Measurements from ENCODE around the gene TAF12.

DNA sequence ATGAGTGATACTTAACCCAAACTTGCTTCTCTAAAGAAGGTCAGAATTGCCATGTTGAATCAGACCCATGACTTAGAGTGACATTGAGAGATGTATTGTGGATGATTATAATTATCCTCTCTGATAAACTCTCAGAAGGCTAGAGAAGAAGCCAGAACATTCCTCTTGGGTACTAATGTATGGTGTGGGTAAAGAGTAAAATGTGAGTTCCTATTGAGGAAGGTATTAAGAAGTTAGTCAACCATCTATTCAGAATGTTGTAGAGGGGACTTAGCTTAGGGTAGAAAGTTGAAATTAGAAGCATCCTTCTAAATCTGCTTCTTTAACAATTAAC, 33.0 kb upstream of the TAF12 start:
- TF ChIP-seq, protein P1, sequence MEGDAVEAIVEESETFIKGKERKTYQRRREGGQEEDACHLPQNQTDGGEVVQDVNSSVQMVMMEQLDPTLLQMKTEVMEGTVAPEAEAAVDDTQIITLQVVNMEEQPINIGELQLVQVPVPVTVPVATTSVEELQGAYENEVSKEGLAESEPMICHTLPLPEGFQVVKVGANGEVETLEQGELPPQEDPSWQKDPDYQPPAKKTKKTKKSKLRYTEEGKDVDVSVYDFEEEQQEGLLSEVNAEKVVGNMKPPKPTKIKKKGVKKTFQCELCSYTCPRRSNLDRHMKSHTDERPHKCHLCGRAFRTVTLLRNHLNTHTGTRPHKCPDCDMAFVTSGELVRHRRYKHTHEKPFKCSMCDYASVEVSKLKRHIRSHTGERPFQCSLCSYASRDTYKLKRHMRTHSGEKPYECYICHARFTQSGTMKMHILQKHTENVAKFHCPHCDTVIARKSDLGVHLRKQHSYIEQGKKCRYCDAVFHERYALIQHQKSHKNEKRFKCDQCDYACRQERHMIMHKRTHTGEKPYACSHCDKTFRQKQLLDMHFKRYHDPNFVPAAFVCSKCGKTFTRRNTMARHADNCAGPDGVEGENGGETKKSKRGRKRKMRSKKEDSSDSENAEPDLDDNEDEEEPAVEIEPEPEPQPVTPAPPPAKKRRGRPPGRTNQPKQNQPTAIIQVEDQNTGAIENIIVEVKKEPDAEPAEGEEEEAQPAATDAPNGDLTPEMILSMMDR (IDR thresholded peaks at IDR 0.05; ENCODE audit: insufficient read depth, low read depth, low read length) = no peak
- no peak for TF ChIP-seq EZH2 (IDR thresholded peaks at IDR 0.05; ENCODE audit: insufficient read depth, low read length)
